Erythroblast (primary cell): ENCODE data around the gene ITPA.

Source experiments
- GATA1 ChIP-seq: IDR thresholded peaks from 2 replicates; pipeline ENCODE4 v1.6.1; 2011; ENCODE audit warnings: low read depth, mild to moderate bottlenecking, control low read depth, low read length, moderate library complexity
- POLR2A ChIP-seq: IDR thresholded peaks from 2 replicates; pipeline ENCODE4 v1.6.1; 2011; ENCODE audit warnings: mild to moderate bottlenecking, low read length

DNA sequence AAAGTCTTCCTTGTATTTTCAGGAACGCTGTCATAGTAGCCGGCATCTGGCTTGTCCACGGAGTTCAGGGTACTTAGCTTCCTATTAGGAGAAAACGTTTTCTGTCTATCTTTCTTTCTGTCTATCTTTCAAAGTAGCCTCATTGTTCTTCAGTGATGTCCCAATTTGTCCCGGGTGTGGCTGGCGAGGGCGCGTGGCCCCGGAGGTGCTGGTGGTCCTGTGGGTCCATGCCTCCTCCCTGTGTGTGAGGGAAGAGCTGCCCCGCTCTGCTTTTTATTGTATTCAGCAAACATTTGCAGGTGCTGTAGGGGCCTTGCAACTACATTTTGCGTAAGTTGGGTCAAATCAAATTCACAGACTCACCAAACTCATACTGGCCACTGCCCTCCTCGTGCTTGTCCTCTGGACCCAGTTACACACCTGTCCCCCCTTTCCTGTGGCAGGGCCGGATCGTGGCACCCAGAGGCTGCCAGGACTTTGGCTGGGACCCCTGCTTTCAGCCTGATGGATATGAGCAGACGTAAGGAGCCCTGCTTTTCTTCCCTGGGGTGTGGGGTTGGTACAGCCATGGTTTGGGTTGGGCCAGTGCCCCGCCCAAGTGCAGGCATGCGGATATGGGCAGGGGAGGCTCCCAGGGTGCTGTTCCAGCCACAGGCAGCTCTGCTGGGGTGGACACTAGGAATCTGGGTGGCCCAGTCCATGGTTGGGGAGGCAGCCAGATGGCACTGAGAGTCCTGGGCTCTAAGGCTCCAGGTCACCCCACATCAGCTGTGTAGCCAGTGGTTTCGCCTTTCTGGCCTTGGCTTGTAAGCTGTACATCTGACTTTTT lies 12.3 kb downstream of the ITPA start:
- no peak for TF ChIP-seq POLR2A
- no peak for TF ChIP-seq GATA1
